Uterus (tissue), 2 donors: Measurements from ENCODE around the gene ZDHHC14.

Experiments used
- POLR2A ChIP-seq, 2 donors: fragments of 450-650 bp; IDR thresholded peaks; one replicate each; pipeline ENCODE4 v1.6.1; 2016; ENCODE audit warnings: antibody characterized with exemption in 2 of 2, mild to moderate bottlenecking in 1 of 2, moderate library complexity in 1 of 2
- TF ChIP-seq, protein P1 (sequence below), 4 experiments: fragments of 200-600 bp in 2 of 4; fragments of 450-650 bp in 2 of 4; sonication (generic) in 2 of 4; IDR thresholded peaks; one replicate each; pipeline ENCODE4 v1.5.1; 2016 to 2019; ENCODE audit warnings: antibody characterized with exemption in 4 of 4, mild to moderate bottlenecking in 2 of 4, moderate library complexity in 1 of 4

DNA sequence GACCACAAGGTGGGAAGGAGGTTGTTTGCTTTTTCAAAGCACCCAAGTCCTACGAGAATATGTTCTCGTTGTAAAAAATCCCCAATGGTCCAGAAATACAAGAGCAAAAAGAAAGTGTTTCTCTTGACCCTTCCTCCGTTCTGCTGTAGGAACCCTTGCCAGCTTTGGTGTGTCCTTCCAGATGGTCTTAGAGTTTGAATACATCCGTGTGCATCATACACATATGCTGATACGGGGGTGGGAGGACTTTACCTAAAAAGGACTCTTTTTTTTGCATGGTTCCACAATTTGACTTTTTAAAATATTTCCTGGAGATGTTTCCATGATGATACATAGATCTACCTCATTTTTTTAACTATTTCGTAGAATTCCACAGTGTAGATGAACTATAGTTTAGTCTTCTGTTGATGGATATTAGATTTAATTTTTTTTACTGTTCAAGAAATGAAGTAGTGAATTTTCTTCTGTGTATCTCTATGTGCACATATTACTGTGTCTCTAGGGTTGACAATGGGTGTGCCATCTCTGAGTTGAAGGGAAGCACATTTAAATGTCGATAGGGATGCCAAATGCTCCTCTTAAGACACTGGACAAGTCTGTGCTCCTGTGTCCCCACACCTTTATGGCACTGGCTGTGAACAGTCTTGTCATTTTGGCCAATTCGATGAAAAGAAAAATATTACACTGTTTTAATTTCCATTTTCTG is 259.9 kb downstream of the ZDHHC14 start:
- TF ChIP-seq, protein P1, sequence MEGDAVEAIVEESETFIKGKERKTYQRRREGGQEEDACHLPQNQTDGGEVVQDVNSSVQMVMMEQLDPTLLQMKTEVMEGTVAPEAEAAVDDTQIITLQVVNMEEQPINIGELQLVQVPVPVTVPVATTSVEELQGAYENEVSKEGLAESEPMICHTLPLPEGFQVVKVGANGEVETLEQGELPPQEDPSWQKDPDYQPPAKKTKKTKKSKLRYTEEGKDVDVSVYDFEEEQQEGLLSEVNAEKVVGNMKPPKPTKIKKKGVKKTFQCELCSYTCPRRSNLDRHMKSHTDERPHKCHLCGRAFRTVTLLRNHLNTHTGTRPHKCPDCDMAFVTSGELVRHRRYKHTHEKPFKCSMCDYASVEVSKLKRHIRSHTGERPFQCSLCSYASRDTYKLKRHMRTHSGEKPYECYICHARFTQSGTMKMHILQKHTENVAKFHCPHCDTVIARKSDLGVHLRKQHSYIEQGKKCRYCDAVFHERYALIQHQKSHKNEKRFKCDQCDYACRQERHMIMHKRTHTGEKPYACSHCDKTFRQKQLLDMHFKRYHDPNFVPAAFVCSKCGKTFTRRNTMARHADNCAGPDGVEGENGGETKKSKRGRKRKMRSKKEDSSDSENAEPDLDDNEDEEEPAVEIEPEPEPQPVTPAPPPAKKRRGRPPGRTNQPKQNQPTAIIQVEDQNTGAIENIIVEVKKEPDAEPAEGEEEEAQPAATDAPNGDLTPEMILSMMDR (IDR thresholded peaks at IDR 0.05): no peak
- no peak for TF ChIP-seq POLR2A (IDR thresholded peaks at IDR 0.05)
